ENCODE data around the gene MYD88. TPM values are rescaled to one million over a fixed set of nuclear protein-coding genes. Genes with fewer than 3 reads are reported as not detected.

The MYD88 gene
- total and polyA plus RNA-seq, 12 donors: 4.2 to 22.3 (median 7.1) TPM

GRCh38 chr3:38118421-38119247, 19.8 kb upstream of the MYD88 start:
- DNase-seq (no peak), ATAC-seq (no peak)
- intact Hi-C loops (cut with DNase I): loop anchor here in 5 of 10 donors (5.0 to 10.0 kb wide), 4 partner anchors 226 to 364 kb away; partner anchors contain the start of gene XYLB (in 3 of the 5)
- 86 to 94% methylated on average over 13 of the region's 13 CpGs for WGBS, 2 donors
- H3K36me3 ChIP-seq: peaks cover 0 to 41% (median 30%) of the 10 kb centered on the region in 9 donors
- H3K9me3 ChIP-seq: no peaks in the 10 kb centered on the region
- H3K4me3 ChIP-seq: no peak overlapping the region
- H3K27me3 ChIP-seq: peaks cover 0 to 6% (median 0%) of the 10 kb centered on the region in 7 donors
- H3K27ac ChIP-seq: no peak overlapping the region
- TF ChIP-seq CTCF (IDR thresholded peaks at IDR 0.05): no peak
- peaks cover 0 to 14% (median 4%) of the 10 kb centered on the region in 9 donors for H3K4me1 ChIP-seq

GRCh38 chr3:38119248-38119544, 19.3 kb upstream of the MYD88 start:
- WGBS, 2 donors: 97 to 100% methylated on average over 1 of the region's 1 CpG
- DNase-seq (no peak), ATAC-seq (no peak)
- intact Hi-C loops (cut with DNase I): loop anchor here in 5 of 10 donors (5.0 to 10.0 kb wide), 4 partner anchors 226 to 363 kb away; partner anchors contain the start of gene XYLB (in 3 of the 5)
- Histone ChIP-seq H3K4me3 (no peak overlapping the region), H3K36me3 (peaks cover 0 to 47% (median 30%) of the 10 kb centered on the region in 9 donors), H3K4me1 (peaks cover 0 to 14% (median 4%) of the 10 kb centered on the region in 9 donors), H3K9me3 (no peaks in the 10 kb centered on the region), H3K27ac (no peak overlapping the region), H3K27me3 (peaks cover 0 to 3% (median 0%) of the 10 kb centered on the region in 7 donors)
- TF ChIP-seq CTCF (IDR thresholded peaks at IDR 0.05): no peak

- no peak for DNase-seq
- H3K36me3 ChIP-seq: peaks cover 0 to 56% (median 31%) of the 10 kb centered on the region in 9 donors
- intact Hi-C loops (cut with DNase I): loop anchor here in 6 of 10 donors (5.0 to 10.0 kb wide), 5 partner anchors 225 to 362 kb away; partner anchors contain the start of gene XYLB (in 3 of the 6)
Observed at GRCh38 chr3:38119821-38120692, 18.4 kb upstream of the MYD88 start.

More at GRCh38 chr3:38119821-38120692, 18.4 kb upstream of the MYD88 start:
- H3K27ac ChIP-seq: no peak overlapping the region
- H3K9me3 ChIP-seq: no peaks in the 10 kb centered on the region
- TF ChIP-seq CTCF (IDR thresholded peaks at IDR 0.05): no peak
- H3K4me1 ChIP-seq: peaks cover 0 to 14% (median 4%) of the 10 kb centered on the region in 9 donors
- H3K27me3 ChIP-seq: no peaks in the 10 kb centered on the region
- H3K4me3 ChIP-seq: no peak overlapping the region
- no peak for ATAC-seq
- 89% methylated on average over 7 of the region's 7 CpGs for WGBS, 2 donors
